Upper lobe of left lung (tissue), 6 donors: Measurements from ENCODE around the gene SLA2. TPM values are rescaled to one million over a fixed set of nuclear protein-coding genes. Genes with fewer than 3 reads are reported as not detected.
A peak's percentile ranks its signal among the peaks of the same experiment; 100 is the strongest.
"Not testable (repeated sequence)": the region's sequence is repeated elsewhere in the genome, so short reads cannot be mapped to it uniquely, and the experiment has no call there.

ENCODE experiments used
- ATAC-seq, 2 donors: fragments of 200-7000 bp; cut with Tn5 transposase; one replicate each; pipeline ENCODE4 v1.9.1; 2022; ENCODE audit warnings: mild to moderate bottlenecking in 2 of 2, moderate library complexity in 2 of 2; ENCODE audit not compliant: low FRiP score in 2 of 2
- DNase-seq, 2 donors: peaks; one replicate each; pipeline ENCODE4 v3.0.0-alpha.2; 2019 to 2020
- H3K27ac ChIP-seq, 4 donors: fragments of 200-600 bp; sonication (generic); one replicate each; pipeline ENCODE4 v1.5.1; 2016 to 2019
- H3K27me3 ChIP-seq, 4 donors: fragments of 200-600 bp; sonication (generic); one replicate each; pipeline ENCODE4 v1.5.1; 2017 to 2019
- H3K36me3 ChIP-seq, 4 donors: fragments of 200-600 bp; sonication (generic); one replicate each; pipeline ENCODE4 v1.5.1; 2016 to 2019
- H3K4me1 ChIP-seq, 4 donors: fragments of 200-600 bp; sonication (generic); one replicate each; pipeline ENCODE4 v1.5.1; 2018 to 2019
- H3K4me3 ChIP-seq, 4 donors: fragments of 200-600 bp; sonication (generic); one replicate each; pipeline ENCODE4 v1.5.1; 2017 to 2019; ENCODE audit warnings: mild to moderate bottlenecking in 2 of 4, moderate library complexity in 1 of 4
- H3K9me3 ChIP-seq, 4 donors: fragments of 200-600 bp; sonication (generic); one replicate each; pipeline ENCODE4 v1.5.1; 2018 to 2019
- EP300 ChIP-seq, 4 donors: sonication (generic); formaldehyde crosslinking; IDR thresholded peaks; one replicate each; pipeline ENCODE4 v1.5.1; 2017; ENCODE audit warnings: antibody characterized with exemption in 4 of 4, control low read depth in 2 of 4
- POLR2A ChIP-seq, 4 donors: fragments of 450-650 bp; IDR thresholded peaks; one replicate each; pipeline ENCODE4 v1.5.1; 2016 to 2017; ENCODE audit warnings: antibody characterized with exemption in 4 of 4, mild to moderate bottlenecking in 2 of 4
- POLR2AphosphoS5 ChIP-seq, 2 donors: sonication (generic); formaldehyde crosslinking; IDR thresholded peaks; one replicate each; pipeline ENCODE4 v1.5.1; 2017; ENCODE audit warnings: antibody characterized with exemption in 2 of 2
- WGBS, 2 donors: methylation state at CpG; one replicate each; pipeline ENCODE4 v1.1.5; 2017 to 2018; 5-methylcytosine and 5-hydroxymethylcytosine counted together
- total RNA-seq, 6 donors: library from RNA; depleted of rRNA in 4 of 6; stranded (reverse); fragments of >200 nt in 4 of 6; gene quantifications; one replicate each; pipeline versions ENCODE4 v1.1.0 to v1.2.1, GENCODE V29; 2016 to 2021
- TF ChIP-seq, protein P1 (sequence below), 6 experiments: fragments of 450-650 bp in 4 of 6; fragments of 200-600 bp in 2 of 6; sonication (generic) in 2 of 6; IDR thresholded peaks; one replicate each; pipeline ENCODE4 v1.5.1; 2016 to 2019; ENCODE audit warnings: antibody characterized with exemption in 6 of 6
- donor health status: DM: no; HTN: no; CAD: no; lungs with moderate emphysema.
- donor health status: DM: no; HTN: yes; CAD: no; lungs with severe emphysema.

The SLA2 gene
- total RNA-seq, 6 donors from 2014 or later = 0.97 to 6.9 (median 3.0) TPM

GRCh38 chr20:36684747-36685146 lies 38.8 kb upstream of the SLA2 start:
- WGBS, 2 donors = 92% methylated on average over 6 of the region's 6 CpGs
- H3K27me3 ChIP-seq = no peaks in the 10 kb centered on the region
- ATAC-seq (no peak), DNase-seq (no peak)
- no peaks in the 10 kb centered on the region for H3K4me1 ChIP-seq
- peaks cover 0 to 70% (median 11%) of the 10 kb centered on the region in 4 donors for H3K36me3 ChIP-seq
- H3K4me3 ChIP-seq = no peak overlapping the region
- H3K9me3 ChIP-seq = no peaks in the 10 kb centered on the region
- no peak overlapping the region for H3K27ac ChIP-seq
- no peak for TF ChIP-seq POLR2AphosphoS5 (IDR thresholded peaks at IDR 0.05)
- TF ChIP-seq POLR2A (IDR thresholded peaks at IDR 0.05) = no peak
- no peak for TF ChIP-seq EP300 (IDR thresholded peaks at IDR 0.05)
- TF ChIP-seq, protein P1, sequence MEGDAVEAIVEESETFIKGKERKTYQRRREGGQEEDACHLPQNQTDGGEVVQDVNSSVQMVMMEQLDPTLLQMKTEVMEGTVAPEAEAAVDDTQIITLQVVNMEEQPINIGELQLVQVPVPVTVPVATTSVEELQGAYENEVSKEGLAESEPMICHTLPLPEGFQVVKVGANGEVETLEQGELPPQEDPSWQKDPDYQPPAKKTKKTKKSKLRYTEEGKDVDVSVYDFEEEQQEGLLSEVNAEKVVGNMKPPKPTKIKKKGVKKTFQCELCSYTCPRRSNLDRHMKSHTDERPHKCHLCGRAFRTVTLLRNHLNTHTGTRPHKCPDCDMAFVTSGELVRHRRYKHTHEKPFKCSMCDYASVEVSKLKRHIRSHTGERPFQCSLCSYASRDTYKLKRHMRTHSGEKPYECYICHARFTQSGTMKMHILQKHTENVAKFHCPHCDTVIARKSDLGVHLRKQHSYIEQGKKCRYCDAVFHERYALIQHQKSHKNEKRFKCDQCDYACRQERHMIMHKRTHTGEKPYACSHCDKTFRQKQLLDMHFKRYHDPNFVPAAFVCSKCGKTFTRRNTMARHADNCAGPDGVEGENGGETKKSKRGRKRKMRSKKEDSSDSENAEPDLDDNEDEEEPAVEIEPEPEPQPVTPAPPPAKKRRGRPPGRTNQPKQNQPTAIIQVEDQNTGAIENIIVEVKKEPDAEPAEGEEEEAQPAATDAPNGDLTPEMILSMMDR (IDR thresholded peaks at IDR 0.05) = no peak

GRCh38 chr20:36682311-36682710 lies 36.3 kb upstream of the SLA2 start:
- no peak for ATAC-seq
- H3K4me3 ChIP-seq = no peak overlapping the region
- H3K36me3 ChIP-seq = peaks cover 0 to 78% (median 12%) of the 10 kb centered on the region in 4 donors
- no peaks in the 10 kb centered on the region for H3K27me3 ChIP-seq
- DNase-seq = no peak
- no peaks in the 10 kb centered on the region for H3K4me1 ChIP-seq
- WGBS, 2 donors = 86 to 100% methylated on average over 1 of the region's 1 CpG
- TF ChIP-seq EP300 (IDR thresholded peaks at IDR 0.05) = no peak
- TF ChIP-seq, protein P1 (IDR thresholded peaks at IDR 0.05) = no peak
- no peak for TF ChIP-seq POLR2AphosphoS5 (IDR thresholded peaks at IDR 0.05)
- no peak for TF ChIP-seq POLR2A (IDR thresholded peaks at IDR 0.05)
- no peaks in the 10 kb centered on the region for H3K9me3 ChIP-seq
- no peak overlapping the region for H3K27ac ChIP-seq

DNA sequence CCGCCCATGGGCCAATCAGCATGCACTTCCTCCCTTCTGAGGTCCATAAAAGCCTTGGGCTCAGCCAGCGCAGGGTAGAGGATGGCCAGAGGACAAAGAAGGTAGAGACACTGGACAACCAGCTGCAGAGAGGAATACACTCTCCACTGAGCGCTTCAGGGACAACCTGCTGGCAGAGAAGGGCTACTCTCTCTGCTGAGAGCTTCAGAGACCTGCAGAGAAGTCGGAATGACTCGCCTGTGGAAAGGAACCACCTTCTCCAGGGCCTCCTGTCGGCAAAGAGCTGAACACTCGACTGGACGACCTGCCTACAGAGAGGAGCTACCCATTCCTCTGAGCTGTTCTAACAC lies 31.4 kb upstream of the SLA2 start:
- 94 to 98% methylated on average over 7 to 8 of the region's 8 CpGs for WGBS, 2 donors
- H3K27ac ChIP-seq = no peak overlapping the region
- ATAC-seq (no peak), DNase-seq (no peak)
- H3K4me3 ChIP-seq = no peak overlapping the region
- peaks cover 0 to 52% (median 13%) of the 10 kb centered on the region in 4 donors for H3K36me3 ChIP-seq
- H3K9me3 ChIP-seq = no peaks in the 10 kb centered on the region
- H3K27me3 ChIP-seq = no peaks in the 10 kb centered on the region
- TF ChIP-seq EP300 (IDR thresholded peaks at IDR 0.05) (no peak), POLR2AphosphoS5 (IDR thresholded peaks at IDR 0.05) (no peak), POLR2A (IDR thresholded peaks at IDR 0.05) (no peak)
- TF ChIP-seq, protein P1 (IDR thresholded peaks at IDR 0.05) = no peak
- no peaks in the 10 kb centered on the region for H3K4me1 ChIP-seq

GRCh38 chr20:36676701-36677421 lies 30.9 kb upstream of the SLA2 start:
- H3K4me3 ChIP-seq = no peak overlapping the region
- peak in 1 of 2 donors; percentile 73 for DNase-seq
- peaks cover 0 to 47% (median 13%) of the 10 kb centered on the region in 4 donors for H3K36me3 ChIP-seq
- no peak for TF ChIP-seq POLR2AphosphoS5 (IDR thresholded peaks at IDR 0.05)
- no peak for TF ChIP-seq EP300 (IDR thresholded peaks at IDR 0.05)
- no peak for TF ChIP-seq POLR2A (IDR thresholded peaks at IDR 0.05)
- TF ChIP-seq, protein P1 (IDR thresholded peaks at IDR 0.05) = no peak
- no peak overlapping the region for H3K27ac ChIP-seq
- 98 to 100% methylated on average over 9 to 24 of the region's 27 CpGs for WGBS, 2 donors
- no peaks in the 10 kb centered on the region for H3K27me3 ChIP-seq
- no peak for ATAC-seq
- H3K4me1 ChIP-seq = no peaks in the 10 kb centered on the region
- no peaks in the 10 kb centered on the region for H3K9me3 ChIP-seq

DNA sequence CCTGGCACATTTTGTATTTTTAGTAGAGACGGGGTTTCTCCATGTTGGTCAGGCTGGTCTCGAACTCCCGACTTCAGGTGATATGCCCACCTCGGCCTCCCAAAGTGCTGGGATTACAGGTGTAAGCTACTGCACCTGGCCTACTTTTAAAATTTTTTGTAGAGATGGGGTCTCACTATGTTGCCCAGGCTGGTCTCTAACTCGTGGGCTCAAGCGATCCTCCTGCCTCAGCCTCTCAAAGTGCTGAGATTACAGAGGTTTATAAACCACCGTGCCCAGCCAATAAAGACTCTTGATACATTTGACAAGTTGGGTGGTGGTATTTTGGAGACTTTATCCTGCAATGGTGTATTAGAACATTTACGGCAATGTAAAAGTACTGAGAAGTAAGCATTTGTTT lies 29.5 kb upstream of the SLA2 start:
- not testable (repeated sequence) for H3K4me3 ChIP-seq, H3K27ac ChIP-seq, ATAC-seq, H3K4me1 ChIP-seq, H3K27me3 ChIP-seq, DNase-seq, H3K9me3 ChIP-seq
- WGBS, 2 donors = 95 to 98% methylated on average over 8 of the region's 8 CpGs
- H3K36me3 ChIP-seq = peaks cover 0 to 42% (median 16%) of the 10 kb centered on the region in 4 donors
